GM19324 (cell line): ENCODE results near the gene PDK1.
"Not testable (repeated sequence)": the region's sequence is repeated elsewhere in the genome, so short reads cannot be mapped to it uniquely, and the experiment has no call there.

Experiments used
- ATAC-seq: cut with Tn5 transposase; IDR thresholded peaks from one replicate; pipeline ENCODE4 v1.9.1; 2021; ENCODE audit warnings: mild to moderate bottlenecking, moderate library complexity; ENCODE audit not compliant: unreplicated experiment, low FRiP score

Gene PDK1

GRCh38 chr2:172591386-172591785 is 35.5 kb downstream of the PDK1 start:
- not testable (repeated sequence) for ATAC-seq

- ATAC-seq: not testable (repeated sequence)
These were observed 36.3 kb downstream of the PDK1 start for GRCh38 chr2:172592190-172592589.

DNA sequence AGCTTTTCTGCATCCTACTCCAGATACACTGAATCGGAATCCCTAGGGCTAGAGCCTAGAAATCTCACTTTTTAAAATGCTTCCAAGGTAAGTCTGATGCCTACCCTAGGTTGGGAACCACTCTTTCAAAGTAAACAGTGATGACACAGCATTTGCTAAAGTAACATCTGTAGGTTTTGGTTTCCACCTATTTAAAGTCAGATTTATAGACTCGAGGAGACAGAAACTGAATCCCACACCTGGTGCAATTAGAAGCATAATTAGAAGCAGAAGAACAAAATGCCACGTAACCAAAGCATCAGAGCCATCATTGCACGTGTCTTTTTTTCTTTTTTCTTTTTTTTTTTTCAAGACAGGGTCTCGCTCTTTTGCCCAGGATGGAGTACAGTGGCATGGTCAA is 40.9 kb downstream of the PDK1 start:
- peak; percentile 82 for ATAC-seq

- ATAC-seq: no peak
These were observed 41.4 kb downstream of the PDK1 start for GRCh38 chr2:172597176-172597842.

GRCh38 chr2:172599947-172600346 is 44.1 kb downstream of the PDK1 start:
- ATAC-seq: no peak

DNA sequence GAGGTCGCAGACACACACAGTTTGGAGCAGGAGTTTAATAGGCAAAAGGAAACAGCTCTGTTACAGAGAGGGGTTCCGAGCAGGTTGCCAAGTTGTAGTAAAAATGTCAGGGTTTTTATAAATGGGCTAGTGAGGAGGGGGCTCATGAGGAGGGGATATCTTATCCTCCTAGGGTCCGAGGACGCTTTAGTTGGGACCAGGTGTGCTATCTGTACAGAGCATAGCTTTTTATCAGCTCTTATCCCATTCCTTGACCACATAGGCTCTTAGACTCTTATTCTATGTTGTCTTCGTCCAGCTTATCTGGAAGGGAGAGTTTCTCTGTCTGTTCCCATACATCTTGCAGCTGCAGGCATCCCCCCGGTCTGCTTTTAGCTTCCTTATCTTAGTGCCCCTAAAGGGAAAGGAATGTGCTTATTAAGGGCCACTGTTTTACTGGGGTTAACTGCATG is 44.7 kb downstream of the PDK1 start:
- ATAC-seq: no peak

DNA sequence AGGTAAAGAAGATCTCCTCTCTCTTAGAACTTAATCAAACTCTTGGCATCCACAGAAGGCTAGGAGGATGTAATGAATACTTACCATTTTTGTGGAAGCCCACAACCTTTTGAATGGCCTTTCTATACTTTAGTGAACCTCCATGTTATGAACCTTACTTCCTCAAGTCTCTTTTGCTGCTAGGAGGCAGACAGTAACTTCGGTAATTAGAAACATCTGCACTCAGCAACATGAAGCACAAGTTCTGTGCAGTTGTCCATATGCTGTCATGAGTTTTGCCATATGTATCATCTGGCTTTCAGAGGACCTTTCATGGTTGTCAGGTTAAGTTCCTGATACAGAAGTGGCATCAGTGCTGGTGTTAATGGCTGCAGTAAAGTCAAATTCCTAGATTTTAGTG is 50.4 kb downstream of the PDK1 start:
- ATAC-seq: no peak

GRCh38 chr2:172607379-172607928 is 51.6 kb downstream of the PDK1 start:
- no peak for ATAC-seq

GRCh38 chr2:172609488-172609887 is 53.6 kb downstream of the PDK1 start:
- no peak for ATAC-seq

GRCh38 chr2:172612051-172612450 is 56.2 kb downstream of the PDK1 start:
- ATAC-seq: no peak

DNA sequence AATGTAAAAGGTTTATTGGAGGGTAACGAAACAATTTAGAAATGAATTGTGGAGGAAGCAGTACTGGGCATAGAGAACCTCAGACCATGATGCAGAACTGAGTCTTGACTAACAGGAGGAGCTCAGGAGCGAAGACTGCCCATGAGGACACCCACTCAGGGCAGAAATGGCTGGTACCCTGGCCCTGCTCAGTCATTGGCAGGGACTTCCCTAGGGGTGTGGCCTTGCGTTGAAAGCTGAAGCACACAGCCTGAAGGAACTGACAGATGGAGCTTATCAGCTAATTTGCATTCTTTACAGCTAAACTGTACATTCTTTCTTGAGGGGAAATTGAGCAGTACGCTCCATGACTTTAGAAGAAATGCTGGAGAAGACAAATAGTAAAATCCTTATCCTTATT is 57.1 kb downstream of the PDK1 start:
- no peak for ATAC-seq

DNA sequence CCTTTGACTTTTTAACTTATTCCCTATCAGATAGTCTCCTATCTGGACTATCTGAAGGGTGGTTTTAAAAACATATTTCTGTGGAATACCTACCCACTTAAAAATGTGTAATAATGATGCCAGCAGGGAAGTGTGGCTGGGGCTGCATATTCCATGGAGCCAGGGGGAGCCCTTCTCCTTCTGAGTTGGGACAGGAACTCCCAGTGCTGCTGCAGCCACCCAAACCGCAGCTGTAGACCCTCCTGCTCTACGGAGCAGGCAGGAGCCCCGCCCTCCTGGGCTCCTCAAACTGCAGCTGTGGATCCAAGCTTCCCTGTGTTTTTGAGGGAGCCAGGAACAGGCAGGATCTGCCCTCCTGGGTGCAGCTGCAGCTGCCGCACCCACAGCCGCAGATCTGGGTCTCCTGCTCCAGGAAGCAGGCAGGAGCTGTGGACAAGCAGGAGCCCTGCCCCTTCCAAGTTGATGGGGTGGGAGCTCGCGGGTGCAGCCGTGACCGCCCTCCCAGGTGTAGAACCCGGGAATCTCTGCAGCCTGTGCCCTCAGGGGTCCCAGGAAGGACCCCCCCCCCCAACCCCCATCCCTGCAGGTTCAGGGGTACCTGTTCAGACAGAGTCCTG is 57.8 kb downstream of the PDK1 start:
- ATAC-seq: no peak

DNA sequence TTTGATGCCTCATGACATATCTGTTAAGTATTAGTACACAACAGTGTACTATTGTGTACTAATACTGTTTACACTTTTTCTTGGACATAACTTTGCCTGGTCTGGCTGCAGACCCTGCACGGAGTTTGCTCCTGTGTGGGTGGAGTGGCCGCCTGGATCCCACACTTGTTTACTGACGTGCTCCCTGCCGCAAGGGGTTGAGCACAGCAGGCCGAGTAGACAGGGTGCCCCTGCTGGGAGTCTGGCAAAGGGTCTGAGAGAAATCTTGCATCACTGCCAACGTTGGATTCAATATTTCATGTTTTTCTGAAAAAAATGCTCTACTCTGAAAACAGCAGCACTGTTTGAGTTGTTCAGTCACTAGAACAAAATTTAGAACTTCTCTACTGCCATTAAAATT is 59.0 kb downstream of the PDK1 start:
- ATAC-seq: no peak

GRCh38 chr2:172615727-172616261 is 59.9 kb downstream of the PDK1 start:
- ATAC-seq: no peak

- no peak for ATAC-seq
These were observed 61.2 kb downstream of the PDK1 start for GRCh38 chr2:172617115-172617514.

DNA sequence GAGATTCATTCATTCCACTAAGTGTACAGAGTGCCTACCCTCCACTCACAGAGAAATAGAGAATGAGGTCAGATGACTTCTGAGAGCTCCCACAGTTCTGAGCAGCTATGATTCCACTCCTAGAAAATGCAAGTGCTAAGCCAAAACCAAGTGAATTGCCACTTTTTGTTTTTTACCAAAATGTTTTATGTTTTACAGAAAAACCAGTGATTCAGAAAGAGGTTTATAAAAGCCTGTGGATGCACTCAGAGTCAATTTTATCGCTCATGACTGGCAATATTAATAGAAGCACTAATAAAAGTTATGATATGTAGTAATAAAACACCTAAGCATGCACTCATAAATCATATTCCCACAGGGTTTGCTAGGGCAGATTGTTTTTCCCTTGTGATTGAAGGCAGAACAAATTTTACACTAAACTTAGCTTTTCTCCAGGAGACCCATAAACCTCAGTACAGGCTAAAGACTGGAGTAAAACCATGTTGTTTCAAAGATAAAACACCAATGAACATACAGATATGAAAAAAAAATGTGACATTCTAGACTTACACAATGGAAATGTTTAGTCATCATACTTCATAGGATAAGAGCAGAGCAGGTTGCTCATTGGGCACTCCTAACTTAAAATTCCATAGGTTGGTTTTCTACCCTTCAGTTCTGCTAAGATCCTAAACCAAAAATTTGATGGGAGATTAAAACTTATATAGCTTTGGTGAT is 67.5 kb downstream of the PDK1 start:
- ATAC-seq: no peak

DNA sequence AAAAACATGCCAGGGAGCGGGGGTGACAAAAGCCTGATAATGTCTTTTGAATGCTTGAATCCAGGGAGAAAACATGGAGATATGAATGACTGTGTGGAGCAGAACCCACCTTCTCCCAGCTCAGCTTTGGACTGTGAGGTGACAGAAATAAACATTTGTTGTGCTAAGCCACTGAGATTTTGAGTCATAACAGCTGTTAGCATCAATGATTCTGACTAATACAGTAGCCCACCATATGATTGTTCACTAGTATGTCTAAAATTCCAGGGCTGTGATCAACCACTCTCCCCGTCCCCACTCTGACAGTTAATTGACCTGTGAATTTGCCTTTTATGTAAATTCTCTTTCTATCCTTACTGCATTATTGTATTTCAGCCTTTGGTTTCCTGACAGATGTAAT is 69.1 kb downstream of the PDK1 start:
- no peak for ATAC-seq

DNA sequence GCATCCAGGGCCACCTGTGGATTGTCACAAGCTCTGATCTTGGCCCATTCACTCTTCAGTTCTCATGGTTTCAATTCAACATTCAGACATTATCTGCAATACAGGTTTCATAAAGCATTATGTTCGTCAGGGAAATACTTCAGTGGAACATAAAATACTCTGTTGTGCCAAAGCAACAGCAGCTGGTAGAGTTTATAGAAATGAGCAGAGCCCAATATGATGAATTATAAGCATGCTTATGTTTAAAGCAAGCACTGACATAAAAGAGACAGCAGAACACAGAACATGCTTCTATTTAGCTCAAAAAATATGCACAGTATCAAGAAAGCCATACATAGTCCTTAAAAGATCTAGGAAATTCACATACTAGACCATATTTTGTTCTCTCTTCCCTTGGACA is 71.3 kb downstream of the PDK1 start:
- no peak for ATAC-seq

DNA sequence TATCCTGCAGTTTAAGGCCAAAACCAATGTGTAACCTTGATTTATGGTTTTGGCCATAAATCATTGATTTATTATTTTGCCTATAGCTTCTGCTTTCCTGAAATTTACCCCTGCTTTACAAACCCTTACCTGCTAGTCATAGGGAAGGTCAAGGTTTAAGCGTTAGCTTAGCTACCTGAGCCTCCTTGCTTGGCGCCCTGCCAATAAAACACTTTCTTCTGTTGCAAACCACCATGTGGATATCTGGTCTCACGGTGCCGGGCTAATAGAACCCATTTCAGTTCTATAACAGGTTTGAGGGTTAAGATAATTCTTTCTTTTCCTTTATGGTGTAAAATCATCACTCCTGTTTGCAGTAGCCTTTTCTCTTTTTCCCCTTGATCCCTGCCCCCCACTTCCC is 72.2 kb downstream of the PDK1 start:
- ATAC-seq: no peak

DNA sequence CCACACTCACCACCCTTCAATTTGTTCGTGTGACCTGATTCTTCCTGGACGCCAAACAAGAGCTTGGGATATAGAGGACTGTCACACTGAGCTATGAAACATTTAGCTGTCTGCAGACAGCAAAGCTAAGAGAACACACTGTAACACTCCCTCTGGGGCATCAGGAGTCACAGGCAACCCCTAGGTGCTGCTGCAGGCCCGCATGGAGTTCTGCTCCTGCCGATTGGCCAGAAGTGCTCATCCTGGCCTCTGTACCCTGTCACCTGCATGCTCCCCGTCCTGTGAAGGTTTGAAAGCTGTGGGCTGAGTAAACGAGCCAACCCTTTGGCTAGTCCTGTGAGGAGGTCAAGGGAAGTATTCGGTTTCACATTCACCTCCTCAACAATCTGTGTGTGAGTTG is 73.7 kb downstream of the PDK1 start:
- ATAC-seq: no peak

GRCh38 chr2:172630181-172630580 is 74.3 kb downstream of the PDK1 start:
- ATAC-seq: no peak
